SK-N-SH (cell line): Measurements from ENCODE around the gene TMEM178A. TPM values are rescaled to one million over a fixed set of nuclear protein-coding genes. Genes with fewer than 3 reads are reported as not detected.

Experiments
- CTCF ChIA-PET: fragments of 300-600, 350-600 bp; formaldehyde crosslinking; extraction: SDS; loops from one replicate; lab custom pipeline; 2021; lab: Yijun Ruan, JAX
- POLR2A ChIA-PET: fragments of 350-600 bp; sonication (Branson Sonifier 250); formaldehyde crosslinking; extraction: SDS; loops from one replicate; lab custom pipeline; 2020; ENCODE audit warnings: antibody characterized with exemption, inconsistent platforms; lab: Yijun Ruan, JAX
- DNase-seq: peaks from one replicate; pipeline ENCODE4 v3.0.0; 2012
- H2AFZ ChIP-seq: fragments of 200-600 bp; sonication (generic); 2 replicates; pipeline ENCODE4 v1.8.1; 2016; ENCODE audit warnings: antibody characterized with exemption, mild to moderate bottlenecking, low read depth
- H3F3A ChIP-seq: fragments of 200-600 bp; sonication (generic); replicated peaks from 2 replicates; pipeline ENCODE3; 2016; ENCODE audit warnings: antibody characterized with exemption, mild to moderate bottlenecking; ENCODE audit not compliant: insufficient read depth
- H3K27ac ChIP-seq, 2 experiments: fragments of 200-500 bp in 1 of 2; fragments of 200-600 bp in 1 of 2; sonication (Bioruptor generic) in 1 of 2; sonication (generic), shearing (Covaris generic) in 1 of 2; 2 replicates each; pipeline versions ENCODE4 v1.5.1 to v1.6.1; 2014 to 2016; ENCODE audit warnings: low read depth in 2 of 2, inconsistent platforms in 1 of 2, low read length in 1 of 2, mild to moderate bottlenecking in 1 of 2, mixed read lengths in 1 of 2
- H3K27me3 ChIP-seq: fragments of 200-600 bp; sonication (generic), shearing (Covaris generic); 2 replicates; pipeline ENCODE4 v1.6.1; 2016; ENCODE audit warnings: mixed run types; ENCODE audit not compliant: insufficient read depth
- H3K36me3 ChIP-seq, 2 experiments: fragments of 200-500 bp in 1 of 2; fragments of 200-600 bp in 1 of 2; sonication (Bioruptor generic) in 1 of 2; sonication (generic) in 1 of 2; replicated peaks in 1 of 2; 2 replicates each; pipeline versions ENCODE3 to v1.5.1; 2014 to 2016; ENCODE audit warnings: low read length in 1 of 2, mild to moderate bottlenecking in 1 of 2; ENCODE audit not compliant: insufficient read depth in 2 of 2, control insufficient read depth in 1 of 2
- H3K4me1 ChIP-seq, 2 experiments: fragments of 200-500 bp in 1 of 2; fragments of 200-600 bp in 1 of 2; sonication (Bioruptor generic) in 1 of 2; sonication (generic), shearing (Covaris generic) in 1 of 2; 2 replicates each; pipeline versions ENCODE4 v1.5.1 to v1.6.1; 2014 to 2016; ENCODE audit warnings: low read depth in 1 of 2, low read length in 1 of 2, mixed run types in 1 of 2; ENCODE audit not compliant: insufficient read depth in 2 of 2, control insufficient read depth in 1 of 2
- H3K4me2 ChIP-seq: fragments of 200-600 bp; sonication (generic), shearing (Covaris generic); 2 replicates; pipeline ENCODE4 v1.6.1; 2017; ENCODE audit warnings: mixed run types
- H3K4me3 ChIP-seq, 2 experiments: fragments of 200-500 bp in 1 of 2; fragments of 200-600 bp in 1 of 2; sonication (Bioruptor generic) in 1 of 2; sonication (generic), shearing (Covaris generic) in 1 of 2; 2 replicates each; pipeline versions ENCODE4 v1.5.1 to v1.8.1; 2014 to 2016; ENCODE audit warnings: low read depth in 2 of 2, inconsistent platforms in 1 of 2, low read length in 1 of 2, mild to moderate bottlenecking in 1 of 2, mixed read lengths in 1 of 2, moderate library complexity in 1 of 2
- H3K79me2 ChIP-seq: fragments of 200-600 bp; sonication (generic); 2 replicates; pipeline ENCODE4 v1.8.1; 2017; ENCODE audit warnings: mild to moderate bottlenecking; ENCODE audit not compliant: insufficient read depth
- H3K9ac ChIP-seq: fragments of 200-600 bp; sonication (generic); 2 replicates; pipeline ENCODE4 v1.6.1; 2017; ENCODE audit warnings: mixed run types
- H3K9me2 ChIP-seq: fragments of 200-600 bp; sonication (generic); 2 replicates; pipeline ENCODE4 v1.6.1; 2017; ENCODE audit warnings: mixed run types
- H3K9me3 ChIP-seq: fragments of 200-600 bp; sonication (generic); 2 replicates; pipeline ENCODE4 v1.6.1; 2017; ENCODE audit warnings: mixed run types, mild to moderate bottlenecking, moderate library complexity
- H4K20me1 ChIP-seq: fragments of 200-600 bp; sonication (generic); 2 replicates; pipeline ENCODE4 v1.6.1; 2017; ENCODE audit warnings: mild to moderate bottlenecking, mixed run types; ENCODE audit not compliant: insufficient read depth
- CHD2 ChIP-seq: fragments of 150-350 bp; IDR thresholded peaks from 2 replicates; pipeline ENCODE4 v1.6.1; 2018; ENCODE audit warnings: low read length; ENCODE audit not compliant: partially characterized antibody
- FOSL2 ChIP-seq: IDR thresholded peaks from 2 replicates; pipeline ENCODE4 v1.4.0; 2012; ENCODE audit warnings: low read depth, mild to moderate bottlenecking, moderate library complexity, borderline replicate concordance
- GATA2 ChIP-seq: sonication (generic); formaldehyde crosslinking; IDR thresholded peaks from 2 replicates; pipeline ENCODE4 v1.5.0; 2020; ENCODE audit warnings: mild to moderate bottlenecking, missing genetic modification reagents
- MXI1 ChIP-seq: IDR thresholded peaks from 2 replicates; pipeline ENCODE4 v1.6.1; 2012; ENCODE audit warnings: mild to moderate bottlenecking, low read depth, low read length, improper control_type of control experiment
- RAD21 ChIP-seq: IDR thresholded peaks from 2 replicates; pipeline ENCODE4 v1.6.1; 2012; ENCODE audit warnings: mild to moderate bottlenecking, low read length
- RCOR1 ChIP-seq: fragments of 150-350 bp; IDR thresholded peaks from 2 replicates; pipeline ENCODE4 v1.6.1; 2017; ENCODE audit warnings: antibody characterized with exemption, low read length
- RFX5 ChIP-seq: IDR thresholded peaks from 2 replicates; pipeline ENCODE4 v1.6.1; 2012; ENCODE audit warnings: mild to moderate bottlenecking, improper control_type of control experiment, low read length
- SMC3 ChIP-seq: IDR thresholded peaks from 2 replicates; pipeline ENCODE4 v1.6.1; 2012; ENCODE audit warnings: low read depth, low read length, improper control_type of control experiment
- TCF12 ChIP-seq: IDR thresholded peaks from 2 replicates; pipeline ENCODE4 v1.4.0; 2012
- YY1 ChIP-seq: IDR thresholded peaks from 2 replicates; pipeline ENCODE4 v1.4.0; 2012; ENCODE audit warnings: low read depth, mild to moderate bottlenecking
- WGBS: methylation state at CpG from one replicate; pipeline ENCODE4 v1.1.6; 2017; ENCODE audit warnings: low lambda C conversion rate; 5-methylcytosine and 5-hydroxymethylcytosine counted together
- polyA plus RNA-seq, 3 experiments: library from polyadenylated mRNA; depleted of rRNA; stranded (reverse); fragments of >200 nt; gene quantifications; 2 replicates each; pipeline ENCODE4 v1.2.3, GENCODE V29; 2012
- TF ChIP-seq, protein P1 (sequence below): fragments of 200-600 bp; sonication (generic); IDR thresholded peaks from 2 replicates; pipeline ENCODE4 v1.6.1; 2017; ENCODE audit warnings: antibody characterized with exemption, mild to moderate bottlenecking, moderate library complexity
- TF ChIP-seq, protein P2 (sequence below): fragments of 150-350 bp; IDR thresholded peaks from 2 replicates; pipeline ENCODE4 v1.6.1; 2017; ENCODE audit warnings: antibody characterized with exemption, low read length, low read depth, borderline replicate concordance
- TF ChIP-seq, protein P3 (sequence below): IDR thresholded peaks from 2 replicates; pipeline ENCODE4 v1.4.0; 2012; ENCODE audit warnings: low read depth

Gene TMEM178A
- polyA plus RNA-seq, 1 of the 3 experiments (the other 2 are of a cell fraction) = 0.84 TPM

DNA sequence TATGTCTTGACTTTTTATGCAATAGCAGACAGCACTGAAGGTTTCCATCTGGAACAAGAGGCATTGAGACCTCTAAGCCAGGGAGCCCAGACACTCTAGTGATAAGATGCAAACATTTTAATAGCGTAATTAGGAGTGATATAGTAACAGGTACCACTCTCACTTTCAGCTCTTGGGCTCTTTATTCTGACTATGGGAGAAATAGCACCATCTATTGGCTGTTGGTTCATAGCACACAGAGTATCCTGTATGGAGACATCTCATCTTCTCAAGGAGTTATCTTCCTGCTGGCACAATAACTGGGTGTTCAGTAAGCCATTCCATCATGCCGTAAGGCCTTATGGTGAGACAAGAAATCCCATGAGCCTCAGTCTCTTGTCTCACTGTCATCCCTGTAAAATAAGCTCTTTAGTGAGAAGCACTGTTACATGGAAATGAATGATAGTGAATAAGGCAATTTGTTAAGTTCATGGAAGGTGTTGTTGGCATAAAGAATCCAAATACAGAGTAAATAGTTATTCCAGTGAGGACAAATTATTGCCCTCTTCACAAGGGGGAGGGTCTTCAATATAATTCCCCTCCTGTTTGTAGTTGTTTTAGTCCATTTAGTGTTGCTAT is 65.1 kb downstream of the TMEM178A start:
- Histone ChIP-seq H4K20me1 (no peaks in the 10 kb centered on the region), H3K4me2 (no peak overlapping the region), H3K4me3 (no peak overlapping the region; a peak in 1 of 4 replicates), H2AFZ (no peak overlapping the region), H3K9ac (no peak overlapping the region), H3F3A (peaks cover 11% of the 10 kb centered on the region), H3K9me2 (no peaks in the 10 kb centered on the region), H3K27ac (no peak overlapping the region), H3K79me2 (peaks cover 30% of the 10 kb centered on the region), H3K4me1 (peaks cover 10% of the 10 kb centered on the region in 2 experiments; a peak in 2 of 4 replicates), H3K9me3 (no peaks in the 10 kb centered on the region), H3K36me3 (peaks cover 2 to 22% of the 10 kb centered on the region in 2 experiments), H3K27me3 (no peaks in the 10 kb centered on the region)
- POLR2A ChIA-PET = no interaction called here
- CTCF ChIA-PET = interaction anchor here (0.6 to 8.0 kb wide), 29 partner anchors 8 to 663 kb away, joined by 3 to 88 read pairs (median 4); no protein-coding TSS in a partner anchor
- TF ChIP-seq SMC3 (peak; percentile 27), RAD21 (peak; percentile 74), MXI1 (no peak)
- TF ChIP-seq, protein P1, sequence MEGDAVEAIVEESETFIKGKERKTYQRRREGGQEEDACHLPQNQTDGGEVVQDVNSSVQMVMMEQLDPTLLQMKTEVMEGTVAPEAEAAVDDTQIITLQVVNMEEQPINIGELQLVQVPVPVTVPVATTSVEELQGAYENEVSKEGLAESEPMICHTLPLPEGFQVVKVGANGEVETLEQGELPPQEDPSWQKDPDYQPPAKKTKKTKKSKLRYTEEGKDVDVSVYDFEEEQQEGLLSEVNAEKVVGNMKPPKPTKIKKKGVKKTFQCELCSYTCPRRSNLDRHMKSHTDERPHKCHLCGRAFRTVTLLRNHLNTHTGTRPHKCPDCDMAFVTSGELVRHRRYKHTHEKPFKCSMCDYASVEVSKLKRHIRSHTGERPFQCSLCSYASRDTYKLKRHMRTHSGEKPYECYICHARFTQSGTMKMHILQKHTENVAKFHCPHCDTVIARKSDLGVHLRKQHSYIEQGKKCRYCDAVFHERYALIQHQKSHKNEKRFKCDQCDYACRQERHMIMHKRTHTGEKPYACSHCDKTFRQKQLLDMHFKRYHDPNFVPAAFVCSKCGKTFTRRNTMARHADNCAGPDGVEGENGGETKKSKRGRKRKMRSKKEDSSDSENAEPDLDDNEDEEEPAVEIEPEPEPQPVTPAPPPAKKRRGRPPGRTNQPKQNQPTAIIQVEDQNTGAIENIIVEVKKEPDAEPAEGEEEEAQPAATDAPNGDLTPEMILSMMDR = peak; percentile 66
- WGBS = 83% methylated on average over 2 of the region's 2 CpGs
- no peak for DNase-seq

DNA sequence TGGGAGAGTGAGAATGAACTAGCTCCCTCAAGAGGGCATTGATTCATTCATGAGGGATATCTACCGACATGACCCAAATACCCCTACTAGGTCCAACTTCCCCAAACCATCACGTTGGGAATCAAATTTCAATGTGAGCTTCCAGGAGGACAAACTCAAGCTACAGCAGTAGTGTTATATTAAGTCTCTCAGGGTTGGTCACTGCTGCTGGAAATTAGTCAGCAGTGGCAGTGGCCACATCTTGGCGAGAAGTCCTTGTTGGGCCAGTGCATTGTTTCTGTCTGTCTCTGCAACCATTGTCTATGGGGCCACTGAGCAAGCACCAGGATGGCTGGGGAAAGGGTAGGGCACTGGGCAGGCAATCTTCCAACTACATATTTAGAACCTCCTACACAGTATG is 65.8 kb downstream of the TMEM178A start:
- Histone ChIP-seq H2AFZ (no peak overlapping the region), H3K4me2 (no peak overlapping the region), H3K4me3 (no peak overlapping the region), H3K27me3 (no peaks in the 10 kb centered on the region), H3K79me2 (peaks cover 35% of the 10 kb centered on the region), H3K4me1 (peaks cover 10 to 16% of the 10 kb centered on the region in 2 experiments; a peak in 3 of 4 replicates), H3K9me2 (no peaks in the 10 kb centered on the region), H3K9me3 (no peaks in the 10 kb centered on the region), H3F3A (peaks cover 18% of the 10 kb centered on the region), H4K20me1 (no peaks in the 10 kb centered on the region), H3K36me3 (peaks cover 7 to 29% of the 10 kb centered on the region in 2 experiments), H3K27ac (no peak overlapping the region), H3K9ac (no peak overlapping the region)
- DNase-seq = no peak
- ChIA-PET CTCF (interaction anchor here (0.6 to 8.0 kb wide), 12 partner anchors 10 to 664 kb away, joined by 3 to 88 read pairs (median 4); no protein-coding TSS in a partner anchor), POLR2A (no interaction called here)
- TF ChIP-seq, protein P1 = no peak
- TF ChIP-seq, protein P2, sequence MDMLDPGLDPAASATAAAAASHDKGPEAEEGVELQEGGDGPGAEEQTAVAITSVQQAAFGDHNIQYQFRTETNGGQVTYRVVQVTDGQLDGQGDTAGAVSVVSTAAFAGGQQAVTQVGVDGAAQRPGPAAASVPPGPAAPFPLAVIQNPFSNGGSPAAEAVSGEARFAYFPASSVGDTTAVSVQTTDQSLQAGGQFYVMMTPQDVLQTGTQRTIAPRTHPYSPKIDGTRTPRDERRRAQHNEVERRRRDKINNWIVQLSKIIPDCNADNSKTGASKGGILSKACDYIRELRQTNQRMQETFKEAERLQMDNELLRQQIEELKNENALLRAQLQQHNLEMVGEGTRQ = no peak
- TF ChIP-seq GATA2 (CRISPR knock-in tag) = no peak
- no peak for TF ChIP-seq TCF12
- TF ChIP-seq FOSL2 = no peak
- TF ChIP-seq, protein P3, sequence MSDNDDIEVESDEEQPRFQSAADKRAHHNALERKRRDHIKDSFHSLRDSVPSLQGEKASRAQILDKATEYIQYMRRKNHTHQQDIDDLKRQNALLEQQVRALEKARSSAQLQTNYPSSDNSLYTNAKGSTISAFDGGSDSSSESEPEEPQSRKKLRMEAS = no peak
- no peak for TF ChIP-seq RCOR1
- no peak for TF ChIP-seq RFX5
- no peak for TF ChIP-seq CHD2
- TF ChIP-seq YY1 = no peak
- 95% methylated on average over 3 of the region's 3 CpGs for WGBS
